GM12891 (cell line): ENCODE measurements around the gene WASHC2C.
"Not testable (repeated sequence)": the region's sequence is repeated elsewhere in the genome, so short reads cannot be mapped to it uniquely, and the experiment has no call there.

Experiments used
- PAX5 ChIP-seq: IDR thresholded peaks from 2 replicates; pipeline ENCODE4 v1.6.1; 2011; ENCODE audit warnings: low read length, moderate library complexity, mild to moderate bottlenecking; ENCODE audit not compliant: insufficient read depth, severe bottlenecking
- POLR2A ChIP-seq: IDR thresholded peaks from 2 replicates; pipeline ENCODE4 v1.6.1; 2011; ENCODE audit warnings: low read depth, low read length, control low read depth
- POLR2AphosphoS5 ChIP-seq: IDR thresholded peaks from 2 replicates; pipeline ENCODE4 v1.6.1; 2011; ENCODE audit warnings: low read depth, low read length, control low read depth
- TAF1 ChIP-seq: IDR thresholded peaks from 2 replicates; pipeline ENCODE4 v1.6.1; 2011; ENCODE audit warnings: low read depth, low read length, control low read depth

DNA sequence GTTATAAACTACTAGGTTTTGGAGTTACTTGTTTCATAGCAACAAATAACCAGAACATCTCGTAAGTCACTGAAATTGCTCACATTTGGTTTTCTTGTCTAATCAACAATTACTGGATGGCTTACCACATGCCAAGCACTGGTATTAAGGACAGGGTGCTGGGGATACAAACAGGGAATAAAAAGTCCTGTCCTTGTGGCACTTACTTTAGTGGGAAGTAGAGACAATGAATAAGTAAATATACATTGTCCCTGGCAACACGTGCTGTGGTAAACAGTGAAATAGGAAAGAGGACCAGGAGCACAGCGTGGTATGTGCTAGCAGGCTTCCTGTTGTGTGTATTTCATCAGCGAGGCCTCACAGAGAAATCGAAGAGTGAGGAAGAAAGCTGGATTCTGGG, 15.8 kb upstream of the WASHC2C start:
- TF ChIP-seq POLR2AphosphoS5, POLR2A, TAF1, PAX5: not testable (repeated sequence)
